Endothelial cell of umbilical vein (primary cell): Measurements from ENCODE around the gene DCAF11. TPM values are rescaled to one million over a fixed set of nuclear protein-coding genes. Genes with fewer than 3 reads are reported as not detected.

Experiments used
- BruUV-seq: library from RNA; stranded (reverse); fragments of 400-500 nt; replicated peaks from 2 replicates; lab custom pipeline; 2021; lab: Mats Ljungman, UMichigan
- CTCF ChIA-PET: fragments of 300-600, 350-600 bp; sonication (Branson Sonifier 250); formaldehyde crosslinking; loops from one replicate; lab custom pipeline; 2021; ENCODE audit warnings: antibody characterized with exemption, inconsistent platforms; lab: Charles Lee
- POLR2A ChIA-PET: fragments of 300-600, 350-600 bp; sonication (Branson Sonifier 250); formaldehyde crosslinking; loops from one replicate; lab custom pipeline; 2021; ENCODE audit warnings: antibody characterized with exemption, inconsistent platforms; lab: Charles Lee
- DNase-seq: peaks from one replicate; pipeline ENCODE4 v3.0.0-alpha.2; 2011; ENCODE audit warnings: low read depth, low spot score
- FAIRE-seq: peaks from 2 replicates; lab custom pipeline; 2011; peaks lifted over from hg19 to GRCh38; lab: Jason Lieb, UNC
- H2AFZ ChIP-seq: 2 replicates; pipeline ENCODE4 v1.6.0; 2012; ENCODE audit warnings: low read depth, low read length, control low read depth, inconsistent platforms
- H3K27ac ChIP-seq: 2 replicates; pipeline ENCODE4 v1.5.1; 2011; ENCODE audit warnings: low read depth, mild to moderate bottlenecking, control low read depth, low read length, moderate library complexity; ENCODE audit not compliant: insufficient read depth
- H3K27me3 ChIP-seq, 2 experiments: 2 replicates each; pipeline versions ENCODE4 v1.6.0 to v1.6.1; 2011; ENCODE audit warnings: low read length in 2 of 2, mixed read lengths in 1 of 2; ENCODE audit not compliant: control insufficient read depth in 2 of 2, insufficient read depth in 2 of 2
- H3K36me3 ChIP-seq, 2 experiments: 2 replicates in 1 of 2; 3 replicates in 1 of 2; pipeline ENCODE4 v1.5.1; 2011; ENCODE audit warnings: low read length in 2 of 2, mild to moderate bottlenecking in 1 of 2, moderate library complexity in 1 of 2; ENCODE audit not compliant: control insufficient read depth in 2 of 2, insufficient read depth in 2 of 2; ENCODE audit errors: extremely low read depth in 1 of 2
- H3K4me1 ChIP-seq: 3 replicates; pipeline ENCODE4 v1.5.1; 2011; ENCODE audit warnings: mild to moderate bottlenecking, low read length; ENCODE audit not compliant: control insufficient read depth, insufficient read depth; ENCODE audit errors: extremely low read depth
- H3K4me2 ChIP-seq: 2 replicates; pipeline ENCODE4 v1.6.1; 2011; ENCODE audit warnings: low read length, control low read depth, mixed read lengths; ENCODE audit not compliant: insufficient read depth
- H3K4me3 ChIP-seq, 3 experiments: fragments of 200-600 bp in 1 of 3; sonication (generic), shearing (Covaris generic) in 1 of 3; replicated peaks in 1 of 3; 2 replicates each; pipeline ENCODE4 v1.5.1; 2011 to 2016; ENCODE audit warnings: control low read depth in 3 of 3, low read length in 3 of 3, mild to moderate bottlenecking in 2 of 3, inconsistent platforms in 1 of 3, low read depth in 1 of 3, moderate library complexity in 1 of 3; ENCODE audit not compliant: insufficient read depth in 1 of 3
- H3K79me2 ChIP-seq: 2 replicates; pipeline ENCODE4 v1.6.0; 2012; ENCODE audit warnings: low read length, inconsistent platforms; ENCODE audit not compliant: control insufficient read depth, insufficient read depth
- H3K9ac ChIP-seq: replicated peaks from 2 replicates; pipeline ENCODE3; 2011; ENCODE audit warnings: low read length, control low read depth; ENCODE audit not compliant: insufficient read depth; ENCODE audit errors: extremely low read depth
- H3K9me1 ChIP-seq: replicated peaks from 3 replicates; pipeline ENCODE4 v1.6.0; 2011; ENCODE audit warnings: mild to moderate bottlenecking, low read length; ENCODE audit not compliant: control insufficient read depth, insufficient read depth; ENCODE audit errors: extremely low read depth
- H3K9me3 ChIP-seq: replicated peaks from 2 replicates; pipeline ENCODE4 v1.5.1; 2012; ENCODE audit warnings: low read length, inconsistent platforms; ENCODE audit not compliant: control insufficient read depth, insufficient read depth
- H4K20me1 ChIP-seq: replicated peaks from 2 replicates; pipeline ENCODE3; 2011; ENCODE audit warnings: mild to moderate bottlenecking, low read length; ENCODE audit not compliant: control insufficient read depth, insufficient read depth; ENCODE audit errors: extremely low read depth
- CTCF ChIP-seq, 2 donors: IDR thresholded peaks; 1 replicate in 1 of 2; 2 replicates in 1 of 2; pipeline ENCODE4 v1.5.1; 2011; ENCODE audit warnings: low read length in 2 of 2, mild to moderate bottlenecking in 2 of 2, moderate library complexity in 2 of 2, control low read depth in 1 of 2, inconsistent platforms in 1 of 2, low read depth in 1 of 2; ENCODE audit not compliant: insufficient read depth in 1 of 2; ENCODE audit errors: extremely low read depth in 1 of 2
- EZH2 ChIP-seq: IDR thresholded peaks from 2 replicates; pipeline ENCODE4 v1.6.1; 2012; ENCODE audit warnings: borderline replicate concordance, low read depth, mild to moderate bottlenecking, moderate library complexity, low read length, inconsistent platforms; ENCODE audit not compliant: severe bottlenecking
- FOS ChIP-seq: IDR thresholded peaks from 2 replicates; pipeline ENCODE4 v1.6.1; 2011; ENCODE audit warnings: mild to moderate bottlenecking, low read length, moderate library complexity, borderline replicate concordance; ENCODE audit not compliant: insufficient read depth
- GATA2 ChIP-seq: IDR thresholded peaks from 2 replicates; pipeline ENCODE4 v1.7.0; 2011; ENCODE audit warnings: low read depth, mild to moderate bottlenecking, moderate library complexity, mixed read lengths, low read length; ENCODE audit not compliant: insufficient read length, insufficient read depth
- JUN ChIP-seq: IDR thresholded peaks from 2 replicates; pipeline ENCODE4 v1.6.1; 2011; ENCODE audit warnings: borderline replicate concordance, low read depth; ENCODE audit not compliant: insufficient read length, insufficient read depth
- MAX ChIP-seq: IDR thresholded peaks from 2 replicates; pipeline ENCODE4 v1.6.1; 2011; ENCODE audit not compliant: insufficient read depth, insufficient read length
- MYC ChIP-seq: IDR thresholded peaks from one replicate; pipeline ENCODE4 v1.6.1; 2011; ENCODE audit warnings: mild to moderate bottlenecking, low read depth, low read length
- POLR2A ChIP-seq: IDR thresholded peaks from 2 replicates; pipeline ENCODE4 v1.6.1; 2012; ENCODE audit warnings: low read depth, mild to moderate bottlenecking, control low read depth, low read length
- POLR2AphosphoS5 ChIP-seq: IDR thresholded peaks from 2 replicates; pipeline ENCODE4 v1.6.1; 2012; ENCODE audit warnings: low read depth, mild to moderate bottlenecking, control low read depth, low read length, moderate library complexity; ENCODE audit not compliant: insufficient read depth
- dilution Hi-C: fragments of 300-500 bp; cut with MboI; formaldehyde crosslinking; loops from one replicate; pipeline ENCODE4 v1.15.0; 2019; ENCODE audit warnings: low sequenced_read_pairs; ENCODE audit not compliant: extremely low pct_ligation_motif_present
- intact Hi-C: fragments of 100-400 bp; cut with micrococcal nuclease; formaldehyde crosslinking; loops from one replicate; pipeline ENCODE4 v1.10.0; 2022
- polyA plus RNA-seq, 4 experiments: library from polyadenylated mRNA; depleted of rRNA in 3 of 4; stranded (reverse) in 3 of 4; unstranded in 1 of 4; fragments of >200 nt; gene quantifications; 2 replicates each; pipeline versions ENCODE4 v1.2.1 to v1.2.3, GENCODE V29; 2011 to 2012; ENCODE audit warnings: missing spikeins in 1 of 4
- total RNA-seq: library from RNA; stranded (reverse); gene quantifications from 2 replicates; pipeline ENCODE4 v1.2.3, GENCODE V29; 2021

The DCAF11 gene
- total and polyA plus RNA-seq, 2 donors (not counting 3 experiments of a cell fraction or from before 2014, with no cell fraction given), result 37.3 to 38.5 TPM

- Histone ChIP-seq H3K4me1 (no peaks in the 10 kb centered on the region), H3K27me3 (peaks cover 28 to 35% of the 10 kb centered on the region in 2 experiments), H3K4me3 (no peak overlapping the region), H3K9me1 (no peaks in the 10 kb centered on the region), H4K20me1 (no peaks in the 10 kb centered on the region), H3K36me3 (no peaks in the 10 kb centered on the region), H3K79me2 (no peaks in the 10 kb centered on the region), H3K4me2 (no peak overlapping the region), H3K27ac (no peak overlapping the region), H3K9me3 (no peaks in the 10 kb centered on the region), H2AFZ (no peak overlapping the region), H3K9ac (no peak overlapping the region)
- intact Hi-C loops, result no loop called here
- ChIA-PET CTCF (interaction anchor here (1.1 to 5.7 kb wide), 5 partner anchors 11 to 81 kb away, joined by 4 to 51 read pairs (median 18); partner anchors contain the start of genes DCAF11, IRF9 and NRL), POLR2A (no interaction called here)
- no peak for DNase-seq
- dilution Hi-C loops, result no loop called here
- TF ChIP-seq MAX (no peak), POLR2A (no peak), FOS (no peak), GATA2 (no peak), CTCF (IDR thresholded peaks at IDR 0.05; ENCODE audit: extremely low read depth in 1 of 2, insufficient read depth in 1 of 2, low read depth in 1 of 2, low read length in 2 of 2) (no peak), MYC (no peak), EZH2 (no peak), JUN (no peak), POLR2AphosphoS5 (no peak)
- FAIRE-seq, result no peak
- no TSS peak for BruUV-seq
These were observed 34.4 kb upstream of the DCAF11 start for GRCh38 chr14:24080142-24080530.
